Breast epithelium (tissue), 3 donors: ENCODE measurements around the gene LYPD4.

Source experiments
- POLR2A ChIP-seq: fragments of 450-650 bp; IDR thresholded peaks from one replicate; pipeline ENCODE4 v1.6.1; 2016; ENCODE audit warnings: antibody characterized with exemption, mild to moderate bottlenecking, moderate library complexity
- POLR2AphosphoS5 ChIP-seq, 3 donors: sonication (generic); formaldehyde crosslinking; IDR thresholded peaks; one replicate each; pipeline ENCODE4 v1.6.1; 2017; ENCODE audit warnings: antibody characterized with exemption in 3 of 3
- TF ChIP-seq, protein P1 (sequence below), 3 donors: fragments of 450-650 bp; IDR thresholded peaks; one replicate each; pipeline ENCODE4 v1.5.1; 2016 to 2017; ENCODE audit warnings: antibody characterized with exemption in 3 of 3, mild to moderate bottlenecking in 3 of 3, moderate library complexity in 3 of 3

DNA sequence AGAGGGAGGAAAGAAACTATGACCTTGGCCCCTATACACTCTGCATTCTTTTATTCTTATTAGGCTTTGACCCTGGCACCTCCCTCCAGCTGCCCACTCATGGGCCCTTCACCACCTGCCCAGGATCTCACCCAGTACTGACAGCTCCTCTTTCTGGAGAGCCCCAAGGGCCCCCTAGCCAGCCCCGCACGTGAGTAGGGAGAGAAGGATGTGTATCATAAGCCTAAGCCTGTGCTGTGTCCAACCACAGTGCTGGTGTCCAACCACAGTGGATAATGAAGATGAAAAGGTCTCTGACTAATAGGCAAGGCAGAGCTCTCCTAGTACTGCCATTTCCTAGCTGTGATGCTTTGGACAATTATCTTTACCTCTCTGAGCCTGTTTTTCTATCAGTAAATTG is 4.6 kb upstream of the LYPD4 start:
- TF ChIP-seq POLR2AphosphoS5 (IDR thresholded peaks at IDR 0.05) (no peak), POLR2A (no peak)
- TF ChIP-seq, protein P1, sequence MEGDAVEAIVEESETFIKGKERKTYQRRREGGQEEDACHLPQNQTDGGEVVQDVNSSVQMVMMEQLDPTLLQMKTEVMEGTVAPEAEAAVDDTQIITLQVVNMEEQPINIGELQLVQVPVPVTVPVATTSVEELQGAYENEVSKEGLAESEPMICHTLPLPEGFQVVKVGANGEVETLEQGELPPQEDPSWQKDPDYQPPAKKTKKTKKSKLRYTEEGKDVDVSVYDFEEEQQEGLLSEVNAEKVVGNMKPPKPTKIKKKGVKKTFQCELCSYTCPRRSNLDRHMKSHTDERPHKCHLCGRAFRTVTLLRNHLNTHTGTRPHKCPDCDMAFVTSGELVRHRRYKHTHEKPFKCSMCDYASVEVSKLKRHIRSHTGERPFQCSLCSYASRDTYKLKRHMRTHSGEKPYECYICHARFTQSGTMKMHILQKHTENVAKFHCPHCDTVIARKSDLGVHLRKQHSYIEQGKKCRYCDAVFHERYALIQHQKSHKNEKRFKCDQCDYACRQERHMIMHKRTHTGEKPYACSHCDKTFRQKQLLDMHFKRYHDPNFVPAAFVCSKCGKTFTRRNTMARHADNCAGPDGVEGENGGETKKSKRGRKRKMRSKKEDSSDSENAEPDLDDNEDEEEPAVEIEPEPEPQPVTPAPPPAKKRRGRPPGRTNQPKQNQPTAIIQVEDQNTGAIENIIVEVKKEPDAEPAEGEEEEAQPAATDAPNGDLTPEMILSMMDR (IDR thresholded peaks at IDR 0.05): no peak
